Peyer's patch (tissue), 4 donors: Measurements from ENCODE around the gene MBL2. TPM values are rescaled to one million over a fixed set of nuclear protein-coding genes. Genes with fewer than 3 reads are reported as not detected.

Experiments used
- DNase-seq, 3 donors: peaks; one replicate each; pipeline ENCODE4 v3.0.0-alpha.2; 2017 to 2019
- H3K27ac ChIP-seq, 4 donors: fragments of 200-600 bp; sonication (generic); one replicate each; pipeline ENCODE4 v1.5.1; 2016 to 2019
- H3K27me3 ChIP-seq, 2 donors: fragments of 200-600 bp; sonication (generic); one replicate each; pipeline ENCODE4 v1.5.1; 2019
- H3K36me3 ChIP-seq, 3 donors: fragments of 200-600 bp; sonication (generic); one replicate each; pipeline ENCODE4 v1.5.1; 2016 to 2019
- H3K4me1 ChIP-seq, 4 donors: fragments of 200-600 bp; sonication (generic); one replicate each; pipeline ENCODE4 v1.5.1; 2016 to 2019
- H3K4me3 ChIP-seq, 4 donors: fragments of 200-600 bp; sonication (generic); 1 replicate in 3 of 4; 2 replicates in 1 of 4; pipeline ENCODE4 v1.5.1; 2016 to 2019; ENCODE audit warnings: mild to moderate bottlenecking in 1 of 4
- H3K9me3 ChIP-seq, 4 donors: fragments of 200-600 bp; sonication (generic); one replicate each; pipeline ENCODE4 v1.5.1; 2016 to 2019; ENCODE audit warnings: mild to moderate bottlenecking in 1 of 4
- POLR2A ChIP-seq, 2 donors: fragments of 450-650 bp; IDR thresholded peaks; one replicate each; pipeline ENCODE4 v1.5.1; 2017; ENCODE audit warnings: antibody characterized with exemption in 2 of 2, mild to moderate bottlenecking in 2 of 2, moderate library complexity in 2 of 2
- total RNA-seq, 4 donors: library from RNA; depleted of rRNA; stranded (reverse); fragments of >200 nt; gene quantifications; one replicate each; pipeline ENCODE4 v1.1.0, GENCODE V29; 2016
- TF ChIP-seq, protein P1 (sequence below), 6 experiments: fragments of 450-650 bp in 4 of 6; fragments of 200-600 bp in 2 of 6; sonication (generic) in 1 of 6; IDR thresholded peaks; one replicate each; pipeline ENCODE4 v1.5.1; 2017 to 2019; ENCODE audit warnings: antibody characterized with exemption in 6 of 6, mild to moderate bottlenecking in 3 of 6, moderate library complexity in 1 of 6

The MBL2 gene
- total RNA-seq, 4 donors from 2014 or later, result not detected

DNA sequence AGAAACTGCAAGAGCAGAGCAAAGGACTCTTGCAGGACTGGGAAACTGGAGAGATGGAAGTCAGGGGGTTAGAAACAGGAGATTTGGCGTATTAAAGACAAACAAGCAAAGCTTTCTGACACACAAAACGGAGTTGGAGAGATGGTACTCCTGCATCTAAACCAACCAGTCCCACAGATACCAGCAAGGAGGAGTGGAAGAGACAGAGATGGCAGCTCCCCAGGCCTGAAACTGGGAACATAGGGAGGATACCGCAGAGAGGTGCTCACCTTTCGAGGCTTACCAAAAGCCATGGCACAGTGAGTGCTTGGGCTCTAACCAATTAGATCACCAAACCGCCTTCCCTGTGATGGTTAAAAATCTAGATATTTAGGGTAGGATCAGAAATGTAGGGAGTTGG is 4.8 kb upstream of the MBL2 start:
- DNase-seq, result no peak
- Histone ChIP-seq H3K27me3 (no peaks in the 10 kb centered on the region), H3K27ac (no peak overlapping the region), H3K4me1 (no peaks in the 10 kb centered on the region), H3K9me3 (no peaks in the 10 kb centered on the region), H3K4me3 (no peak overlapping the region), H3K36me3 (no peaks in the 10 kb centered on the region)
- TF ChIP-seq, protein P1, sequence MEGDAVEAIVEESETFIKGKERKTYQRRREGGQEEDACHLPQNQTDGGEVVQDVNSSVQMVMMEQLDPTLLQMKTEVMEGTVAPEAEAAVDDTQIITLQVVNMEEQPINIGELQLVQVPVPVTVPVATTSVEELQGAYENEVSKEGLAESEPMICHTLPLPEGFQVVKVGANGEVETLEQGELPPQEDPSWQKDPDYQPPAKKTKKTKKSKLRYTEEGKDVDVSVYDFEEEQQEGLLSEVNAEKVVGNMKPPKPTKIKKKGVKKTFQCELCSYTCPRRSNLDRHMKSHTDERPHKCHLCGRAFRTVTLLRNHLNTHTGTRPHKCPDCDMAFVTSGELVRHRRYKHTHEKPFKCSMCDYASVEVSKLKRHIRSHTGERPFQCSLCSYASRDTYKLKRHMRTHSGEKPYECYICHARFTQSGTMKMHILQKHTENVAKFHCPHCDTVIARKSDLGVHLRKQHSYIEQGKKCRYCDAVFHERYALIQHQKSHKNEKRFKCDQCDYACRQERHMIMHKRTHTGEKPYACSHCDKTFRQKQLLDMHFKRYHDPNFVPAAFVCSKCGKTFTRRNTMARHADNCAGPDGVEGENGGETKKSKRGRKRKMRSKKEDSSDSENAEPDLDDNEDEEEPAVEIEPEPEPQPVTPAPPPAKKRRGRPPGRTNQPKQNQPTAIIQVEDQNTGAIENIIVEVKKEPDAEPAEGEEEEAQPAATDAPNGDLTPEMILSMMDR (IDR thresholded peaks at IDR 0.05), result no peak
- TF ChIP-seq POLR2A (IDR thresholded peaks at IDR 0.05), result no peak

DNA sequence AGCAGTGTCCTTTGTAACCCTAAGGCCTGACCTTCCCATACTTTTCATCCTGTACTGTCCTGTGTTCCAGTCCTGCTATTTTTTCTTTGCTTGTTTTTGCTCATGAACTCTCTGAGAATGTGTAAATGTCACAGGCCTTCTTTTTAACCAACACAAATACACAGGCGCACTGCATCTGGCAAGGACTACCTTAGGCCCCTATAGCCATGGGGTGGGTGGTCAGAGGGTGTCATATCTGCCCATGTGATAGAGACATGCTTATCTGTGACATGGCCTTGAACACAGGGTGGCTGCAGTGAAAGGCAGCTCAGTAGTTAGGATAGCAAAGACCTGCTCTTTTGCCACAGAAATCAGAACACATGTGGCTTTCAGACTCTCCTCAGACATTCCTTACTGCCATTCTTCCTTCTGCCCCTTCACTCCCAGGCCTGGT is 3.9 kb upstream of the MBL2 start:
- no peak overlapping the region for H3K27ac ChIP-seq
- H3K4me3 ChIP-seq, result no peak overlapping the region

DNA sequence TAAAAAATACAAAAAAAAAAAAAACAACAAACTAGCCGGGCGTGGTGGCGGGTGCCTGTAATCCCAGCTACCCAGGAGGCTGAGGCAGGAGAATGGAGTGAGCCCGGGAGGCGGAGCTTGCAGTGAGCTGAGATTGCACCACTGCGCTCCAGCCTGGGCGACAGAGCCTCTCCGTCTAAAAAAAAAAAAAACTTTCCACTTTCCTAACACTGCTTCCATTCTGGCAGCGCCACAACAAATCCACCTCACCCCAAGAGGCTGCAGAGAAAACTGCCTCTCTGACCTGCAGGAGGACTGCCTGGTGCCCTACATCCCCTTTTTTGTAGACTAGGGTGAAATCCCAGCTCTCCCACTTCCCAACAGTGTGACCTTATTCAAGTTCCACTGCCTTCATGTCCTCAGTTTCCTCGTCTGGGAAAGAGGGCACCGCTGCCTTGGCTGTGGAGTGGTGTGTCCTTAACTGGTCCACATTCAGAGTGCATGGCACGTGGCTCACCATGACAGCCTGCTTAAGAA is 2.6 kb upstream of the MBL2 start:
- H3K27me3 ChIP-seq, result no peaks in the 10 kb centered on the region
- TF ChIP-seq, protein P1 (IDR thresholded peaks at IDR 0.05), result no peak
- no peak for TF ChIP-seq POLR2A (IDR thresholded peaks at IDR 0.05)
- H3K36me3 ChIP-seq, result no peaks in the 10 kb centered on the region
- H3K4me3 ChIP-seq, result no peak overlapping the region
- H3K4me1 ChIP-seq, result no peaks in the 10 kb centered on the region
- H3K27ac ChIP-seq, result no peak overlapping the region
- no peak for DNase-seq
- no peaks in the 10 kb centered on the region for H3K9me3 ChIP-seq

More for the DNA sequence above, 3.9 kb upstream of the MBL2 start:
- no peak for DNase-seq
- no peaks in the 10 kb centered on the region for H3K36me3 ChIP-seq
- no peaks in the 10 kb centered on the region for H3K4me1 ChIP-seq
- no peaks in the 10 kb centered on the region for H3K9me3 ChIP-seq
- no peaks in the 10 kb centered on the region for H3K27me3 ChIP-seq
- no peak for TF ChIP-seq POLR2A (IDR thresholded peaks at IDR 0.05)

DNA sequence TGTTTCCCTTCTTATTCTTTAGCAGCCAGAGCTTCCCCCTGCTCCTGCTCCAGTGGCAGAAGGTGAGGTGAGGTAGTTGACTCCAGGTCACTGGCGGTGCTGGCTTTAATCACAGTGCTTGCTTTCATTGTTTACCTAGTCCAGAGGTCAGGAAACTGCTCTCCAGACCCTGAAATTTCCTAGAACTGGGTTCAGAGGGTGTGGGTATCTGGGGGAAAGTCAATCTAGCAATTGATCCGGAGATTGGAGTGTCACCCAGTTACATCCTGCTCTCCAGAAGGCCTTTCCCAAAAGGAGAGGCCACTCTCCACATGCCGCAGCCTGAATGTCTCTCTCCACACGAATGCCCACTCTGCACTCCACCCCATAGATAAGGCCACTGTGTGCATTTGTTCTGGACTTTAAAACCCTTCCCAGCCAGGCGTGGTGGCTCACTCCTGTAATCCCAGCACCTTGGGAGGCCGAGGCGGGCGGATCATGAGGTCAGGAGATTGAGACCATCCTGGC is 2.1 kb upstream of the MBL2 start:
- DNase-seq, result no peak
- H3K4me1 ChIP-seq, result no peaks in the 10 kb centered on the region
- no peak for TF ChIP-seq POLR2A (IDR thresholded peaks at IDR 0.05)
- TF ChIP-seq, protein P1 (IDR thresholded peaks at IDR 0.05), result no peak
- H3K4me3 ChIP-seq, result no peak overlapping the region
- no peaks in the 10 kb centered on the region for H3K36me3 ChIP-seq
- H3K27ac ChIP-seq, result no peak overlapping the region
- no peaks in the 10 kb centered on the region for H3K27me3 ChIP-seq
- no peaks in the 10 kb centered on the region for H3K9me3 ChIP-seq

DNA sequence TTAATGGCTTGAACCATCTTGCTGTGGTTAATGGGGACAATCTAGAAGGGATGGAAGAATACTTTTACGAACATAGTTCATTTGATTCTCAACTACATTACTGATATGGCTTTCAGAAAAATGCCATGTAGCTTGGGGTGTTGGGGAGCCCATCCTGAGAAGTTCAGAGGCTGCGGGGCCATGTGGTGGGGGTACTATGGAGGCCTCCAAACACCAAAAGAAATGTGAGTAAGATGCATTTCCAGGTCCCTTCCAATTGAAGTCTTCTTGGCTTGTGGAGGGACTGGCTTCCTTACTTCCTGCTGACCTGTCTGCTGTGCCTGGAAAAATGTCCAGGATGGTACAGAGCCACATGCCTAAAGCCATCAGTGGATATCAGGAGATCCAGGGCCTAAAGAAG is 1.6 kb upstream of the MBL2 start:
- Histone ChIP-seq H3K4me3 (no peak overlapping the region), H3K27me3 (no peaks in the 10 kb centered on the region), H3K4me1 (no peaks in the 10 kb centered on the region), H3K9me3 (no peaks in the 10 kb centered on the region), H3K27ac (no peak overlapping the region), H3K36me3 (no peaks in the 10 kb centered on the region)
- no peak for DNase-seq
- TF ChIP-seq POLR2A (IDR thresholded peaks at IDR 0.05), result no peak
- TF ChIP-seq, protein P1 (IDR thresholded peaks at IDR 0.05), result no peak

DNA sequence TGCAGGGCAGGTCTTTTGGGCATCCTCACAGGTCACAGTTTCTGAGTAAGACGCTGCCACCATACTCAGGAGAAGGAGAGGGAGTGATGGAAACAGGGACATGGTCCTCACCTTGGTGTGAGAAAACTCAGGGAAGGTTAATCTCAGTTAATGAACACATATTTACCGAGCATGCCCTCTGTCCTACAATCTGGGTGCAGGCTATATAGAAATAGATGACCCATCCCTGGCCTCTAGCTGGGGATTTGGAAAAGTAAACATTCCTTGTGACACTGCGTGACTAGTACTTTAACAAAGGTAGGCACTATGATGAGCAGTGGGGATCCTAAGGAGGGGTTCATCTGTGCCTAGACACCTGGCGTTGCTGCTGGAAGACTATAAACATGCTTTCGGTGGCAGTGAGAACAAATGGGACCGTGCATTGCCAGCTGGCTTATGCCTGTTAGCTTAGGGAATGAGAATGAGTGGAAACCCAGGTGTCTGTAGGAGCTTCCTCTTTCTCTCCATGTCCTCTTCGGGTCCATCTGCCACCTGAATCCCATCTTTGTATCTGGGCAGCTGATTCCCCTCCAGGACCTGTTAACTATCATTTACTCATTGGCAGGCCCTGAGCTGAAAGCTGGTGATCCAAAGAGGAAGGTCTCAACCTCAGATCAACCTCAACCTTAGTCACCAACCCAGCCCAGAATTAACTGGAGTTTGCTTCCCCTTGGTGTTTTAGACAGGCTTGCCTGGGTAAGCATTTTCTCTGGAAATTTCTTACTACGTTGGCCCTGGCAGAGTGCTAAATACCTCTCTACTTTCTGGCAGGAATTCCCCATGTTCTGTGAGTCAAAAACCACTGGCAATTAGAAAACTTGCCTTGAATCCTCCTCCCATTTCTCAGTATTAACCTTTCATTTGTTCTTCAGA is 794 bp downstream of the MBL2 start:
- H3K4me3 ChIP-seq, result no peak overlapping the region
- no peak overlapping the region for H3K27ac ChIP-seq
- H3K27me3 ChIP-seq, result no peaks in the 10 kb centered on the region
- no peaks in the 10 kb centered on the region for H3K9me3 ChIP-seq
- DNase-seq, result no peak
- TF ChIP-seq, protein P1 (IDR thresholded peaks at IDR 0.05), result no peak
- no peak for TF ChIP-seq POLR2A (IDR thresholded peaks at IDR 0.05)
- H3K4me1 ChIP-seq, result no peaks in the 10 kb centered on the region
- no peaks in the 10 kb centered on the region for H3K36me3 ChIP-seq
